Measurements from ENCODE around the gene TMEM156.

- no peak for TF ChIP-seq CTCF (IDR thresholded peaks at IDR 0.05)
- no peak for TF ChIP-seq POLR2A (IDR thresholded peaks at IDR 0.05)
Observed at GRCh38 chr4:39062094-39062769, 30.0 kb upstream of the TMEM156 start, which contains the start of gene KLHL5.

Data from vagina (tissue), 2 donors.